Activated effector memory CD4-positive, alpha-beta T cell treated with anti-CD3 and anti-CD28 coated beads, Interleukin-2, amount 50 U/mL, for 16 hours (primary cell): ENCODE measurements around the gene PTRHD1.

Source experiments
- DNase-seq: peaks from one replicate; pipeline ENCODE4 v3.0.0-alpha.2; 2020

Gene PTRHD1

DNA sequence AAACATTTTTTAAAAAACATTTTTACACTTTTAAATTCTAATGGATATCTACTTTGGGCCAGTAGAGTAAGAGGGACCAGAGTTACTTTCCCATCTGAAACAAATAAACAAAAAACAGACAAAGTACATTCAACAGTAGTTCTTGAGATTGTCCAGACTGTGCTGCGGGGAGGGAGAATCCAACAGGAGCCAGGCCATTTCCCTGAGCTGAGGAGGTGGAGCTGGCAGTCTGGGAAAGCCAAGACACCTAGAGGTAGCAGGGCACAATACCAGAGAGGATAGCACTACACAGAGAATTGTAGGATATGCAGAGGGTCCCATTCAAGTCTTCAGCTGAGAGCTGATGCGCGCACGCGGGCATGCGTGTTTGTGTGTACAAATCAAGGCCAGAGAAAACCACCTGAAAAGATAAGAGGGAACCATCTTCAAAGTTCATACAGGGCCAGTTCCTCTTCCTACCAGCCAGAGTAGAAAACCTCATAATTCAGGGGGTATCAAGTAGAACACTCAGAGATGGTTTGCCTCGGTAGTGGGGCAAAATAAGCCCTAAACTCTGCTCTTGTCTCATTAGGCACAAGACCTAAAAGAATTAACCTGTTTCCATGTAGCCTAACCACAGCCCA, 44.0 kb downstream of the PTRHD1 start:
- DNase-seq, result no peak

DNA sequence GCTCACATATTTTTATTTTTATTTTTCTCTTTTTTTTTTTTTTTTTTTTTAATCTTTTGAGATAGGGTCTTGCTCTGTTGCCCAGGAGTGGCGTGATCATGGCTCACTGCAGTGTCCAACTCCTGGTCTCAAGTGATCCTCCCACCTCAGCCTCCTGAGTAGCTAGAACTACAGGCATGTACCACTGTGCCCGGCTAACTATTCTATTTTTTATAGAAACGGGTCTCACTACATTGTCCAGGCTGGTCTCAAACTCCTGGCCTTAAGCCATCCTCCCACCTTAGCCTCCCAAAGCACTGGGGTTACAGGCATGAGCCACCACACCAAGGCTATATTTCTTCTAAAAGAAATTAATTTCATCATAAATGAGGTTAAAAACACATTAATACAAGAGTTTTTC, 45.9 kb downstream of the PTRHD1 start:
- no peak for DNase-seq

DNA sequence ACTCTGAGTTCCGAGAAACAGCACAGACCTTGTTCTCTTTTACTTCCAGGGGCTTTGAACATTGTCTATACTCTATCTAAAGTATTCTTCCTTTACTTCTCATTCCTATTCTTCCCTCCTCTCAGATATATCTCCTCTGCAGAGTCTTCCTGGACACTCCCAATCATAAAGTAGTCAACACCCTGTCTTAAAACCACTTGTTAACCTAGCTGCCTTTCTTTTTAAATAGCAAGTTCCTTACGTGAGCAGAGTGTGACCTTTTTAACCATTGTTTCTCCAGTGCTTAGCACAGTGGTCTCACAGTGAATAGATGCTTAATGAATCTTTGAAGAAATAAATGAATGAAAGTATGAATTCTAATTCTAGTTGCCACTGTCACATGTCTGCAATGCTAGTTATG, 47.4 kb downstream of the PTRHD1 start:
- no peak for DNase-seq

DNA sequence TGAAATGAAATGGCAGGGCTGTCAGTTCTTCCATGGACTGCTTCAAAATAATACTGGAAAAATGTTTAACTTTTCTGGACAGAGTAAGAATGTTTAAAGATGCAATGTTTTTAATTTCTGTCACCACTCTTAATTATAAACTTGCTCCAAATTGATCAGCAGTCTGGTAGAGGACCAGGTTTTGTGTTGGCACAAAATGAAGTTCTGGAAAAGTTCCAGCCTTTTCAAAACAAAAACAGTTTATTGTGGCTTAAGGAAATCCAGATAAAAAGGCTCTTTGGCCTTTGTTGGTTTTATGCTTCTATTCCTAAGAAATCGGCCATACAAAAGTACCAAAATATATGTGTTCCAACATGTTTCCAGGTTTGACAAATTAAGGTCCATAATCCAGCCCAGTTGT, 48.8 kb downstream of the PTRHD1 start:
- DNase-seq, result no peak

DNA sequence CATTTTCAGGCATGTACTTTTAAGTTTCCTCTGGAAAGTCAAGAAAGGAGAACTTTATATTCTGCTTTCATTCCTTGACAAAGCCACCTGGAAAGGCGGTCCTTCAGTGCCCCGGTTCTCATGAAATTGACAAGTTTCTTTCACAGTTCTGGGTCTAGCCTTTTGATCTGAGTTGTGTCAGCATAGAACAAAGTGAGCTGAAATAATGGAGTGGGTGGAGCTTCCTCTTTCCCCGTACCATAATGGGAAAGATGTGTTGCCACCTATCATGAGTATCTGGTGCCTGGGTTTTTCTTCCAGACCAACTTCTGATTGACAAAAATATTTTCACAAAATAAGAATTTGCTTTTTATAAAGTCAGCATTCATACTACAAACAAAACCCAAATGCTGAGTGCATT, 49.3 kb downstream of the PTRHD1 start:
- DNase-seq, result no peak

DNA sequence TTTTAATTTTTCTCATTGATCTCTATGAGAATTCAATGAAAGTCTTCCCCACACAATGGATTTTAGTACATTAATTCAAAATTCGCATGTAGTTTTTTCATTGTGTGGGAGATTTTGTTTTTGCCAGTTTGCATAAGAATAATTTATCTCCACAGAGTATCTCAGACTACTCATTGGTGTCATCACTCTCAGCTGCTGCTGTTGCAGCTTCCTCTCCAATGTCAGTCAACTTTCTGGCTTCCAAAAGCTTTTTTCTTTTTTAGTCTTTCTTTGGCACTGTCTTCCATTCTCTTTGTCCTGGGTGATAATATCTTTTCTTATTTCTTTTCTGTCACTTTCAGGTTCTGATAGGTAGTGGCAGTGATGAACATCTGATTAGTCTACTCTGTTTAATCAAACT, 50.5 kb downstream of the PTRHD1 start:
- no peak for DNase-seq

DNA sequence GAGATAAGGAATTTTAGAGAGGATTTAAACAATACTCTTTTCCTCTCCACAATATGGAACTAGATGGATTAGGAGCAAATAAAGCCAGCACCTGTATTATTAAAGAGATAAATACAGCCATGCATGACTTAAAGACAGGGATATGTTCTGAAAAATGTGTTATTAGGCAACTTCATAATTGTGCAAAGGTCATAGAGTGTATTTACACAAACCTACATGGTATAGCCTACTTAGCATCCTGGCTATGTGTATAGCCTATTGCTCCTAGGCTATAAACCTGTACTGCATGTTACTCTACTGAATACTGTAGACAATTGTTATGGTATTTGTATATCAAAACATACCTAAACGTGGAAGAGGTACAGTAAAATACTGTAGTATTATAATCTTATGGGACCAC, 53.0 kb downstream of the PTRHD1 start:
- DNase-seq, result no peak
